ENCODE data around the gene CRYGS.
"Not testable (repeated sequence)": the region's sequence is repeated elsewhere in the genome, so short reads cannot be mapped to it uniquely, and the experiment has no call there.

Gene CRYGS

DNA sequence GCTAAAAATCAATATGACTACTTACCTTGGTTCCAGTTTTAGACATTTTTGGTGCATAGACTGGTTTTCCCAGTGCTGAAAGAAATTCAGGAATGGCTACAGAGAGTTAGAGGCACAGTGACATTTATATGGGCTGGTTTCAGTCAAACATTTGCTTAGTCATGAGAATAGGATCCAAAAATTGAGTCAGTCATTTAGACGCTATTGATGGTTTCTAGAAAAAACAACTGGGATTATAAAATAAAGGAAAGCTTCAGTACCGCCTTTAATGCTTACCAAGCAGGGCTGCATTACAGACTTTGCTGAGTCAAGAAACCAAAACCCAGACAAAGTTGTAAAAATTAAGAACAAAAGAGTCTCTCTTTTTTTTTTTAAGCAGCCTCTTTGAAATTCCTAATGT, at the start of gene CRYGS:
CRYGS (minus strand) TSS at position 100 of the 400 bp plus-strand sequence; CDS start at position 46, 54 bp downstream.
- DNase-seq (ENCODE audit: low spot score) = no peak

DNA sequence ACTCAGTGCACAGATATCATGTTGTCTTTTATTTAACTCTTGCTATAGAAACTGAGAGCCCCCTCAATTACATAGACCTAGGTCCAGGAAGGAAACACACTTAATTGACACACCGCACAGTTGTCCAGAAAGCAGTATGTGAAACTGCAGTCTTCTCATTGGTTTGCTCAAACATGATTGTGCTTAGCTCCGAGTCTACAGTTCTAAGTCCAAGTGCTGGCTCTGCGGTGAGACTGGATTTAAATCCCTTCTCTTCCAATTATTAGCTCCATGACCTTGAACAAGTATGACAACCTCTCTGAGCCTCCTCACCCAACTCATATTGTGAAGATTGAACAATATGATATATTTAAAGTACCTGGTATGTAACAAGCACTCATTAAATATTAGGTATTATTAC, 49.7 kb upstream of the CRYGS start:
- DNase-seq (ENCODE audit: low spot score) = no peak

DNA sequence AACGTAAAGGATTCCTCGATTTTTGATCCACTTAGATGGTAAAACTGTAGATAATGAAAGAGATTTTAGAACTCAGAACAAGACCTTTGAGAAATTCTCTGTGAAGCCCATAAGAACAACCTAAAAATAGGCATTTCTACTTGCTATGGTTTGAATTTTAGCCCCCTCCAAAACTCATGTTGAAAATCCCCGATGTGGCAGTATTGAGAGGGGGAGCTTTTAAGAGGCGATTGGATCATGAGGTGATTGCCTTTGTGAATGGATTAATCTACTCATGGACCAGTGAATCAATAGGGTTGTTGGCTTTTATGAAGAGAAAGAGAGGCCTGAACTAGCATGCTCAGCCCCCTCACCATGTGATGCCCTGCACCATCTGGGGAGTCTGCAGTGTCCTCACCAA, 48.5 kb upstream of the CRYGS start:
- no peak for DNase-seq (ENCODE audit: low spot score)

GRCh38 chr3:186590580-186591295, 46.6 kb upstream of the CRYGS start:
- DNase-seq (ENCODE audit: low spot score) = no peak

GRCh38 chr3:186589856-186590579, 45.8 kb upstream of the CRYGS start:
- DNase-seq (ENCODE audit: low spot score) = no peak

DNA sequence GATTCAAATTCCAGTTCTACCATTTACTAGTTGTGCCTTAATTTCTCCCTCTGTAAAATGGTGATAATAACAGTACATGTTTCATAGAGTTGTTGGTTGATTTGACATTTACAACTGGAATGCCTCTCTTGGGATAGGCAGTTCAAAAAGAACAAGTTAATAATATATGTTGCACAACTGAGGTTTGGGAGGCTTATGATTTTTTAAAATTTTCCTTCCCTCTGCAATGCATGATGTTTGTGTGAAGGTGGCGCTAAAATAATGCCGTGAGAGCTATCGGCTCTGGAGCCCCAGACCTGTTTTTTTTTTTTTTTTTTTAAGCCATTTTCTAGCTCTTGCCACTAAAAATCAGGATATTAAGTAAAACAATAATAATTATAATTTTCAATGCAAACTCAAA, 44.9 kb upstream of the CRYGS start:
- DNase-seq (ENCODE audit: low spot score) = no peak

- DNase-seq (ENCODE audit: low spot score) = no peak
Measured at GRCh38 chr3:186588632-186589031, 44.5 kb upstream of the CRYGS start.

- DNase-seq (ENCODE audit: low spot score) = no peak
Measured at GRCh38 chr3:186587183-186587582, 43.0 kb upstream of the CRYGS start.

- not testable (repeated sequence) for DNase-seq (ENCODE audit: low spot score)
Measured at GRCh38 chr3:186586245-186586644, 42.1 kb upstream of the CRYGS start.

- DNase-seq (ENCODE audit: low spot score) = no peak
Measured at GRCh38 chr3:186583831-186584230, 39.7 kb upstream of the CRYGS start.

GRCh38 chr3:186582541-186582940, 38.4 kb upstream of the CRYGS start:
- DNase-seq (ENCODE audit: low spot score) = no peak

DNA sequence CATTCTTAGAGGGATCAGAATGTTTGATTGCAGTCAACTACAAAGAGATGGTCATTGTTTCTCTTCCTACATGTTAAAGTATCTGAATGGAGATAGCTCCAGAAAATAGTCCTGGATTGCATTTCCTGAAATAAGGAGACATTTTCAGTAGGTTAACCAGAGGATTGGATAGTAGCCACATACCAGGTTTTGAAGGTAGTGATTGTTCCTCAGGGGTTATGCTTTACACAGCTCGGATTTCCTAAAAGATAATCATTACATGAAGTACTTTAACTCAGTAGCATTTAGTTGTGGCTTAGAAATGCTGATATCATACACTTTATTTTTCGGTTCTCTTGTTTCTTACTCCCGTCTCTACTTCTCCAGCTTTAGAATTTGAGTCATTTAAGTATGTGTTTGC, 36.6 kb upstream of the CRYGS start:
- DNase-seq (ENCODE audit: low spot score) = no peak

DNA sequence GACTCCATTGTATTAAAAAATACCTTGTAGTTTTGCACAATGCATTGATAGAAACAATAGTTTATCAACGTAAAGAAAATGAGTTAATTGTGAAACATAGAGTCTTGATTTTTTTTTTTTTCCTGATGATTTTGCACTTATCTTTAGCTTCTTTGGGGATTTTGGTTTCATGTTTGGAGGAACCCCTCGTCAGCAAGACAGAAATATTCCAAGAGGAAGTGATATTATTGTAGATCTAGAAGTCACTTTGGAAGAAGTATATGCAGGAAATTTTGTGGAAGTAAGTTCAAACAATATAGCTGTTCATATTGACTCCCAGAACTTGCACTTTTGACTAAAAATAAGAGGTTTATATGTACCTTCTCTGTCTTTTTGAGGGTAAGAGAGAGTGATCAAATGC, 33.3 kb upstream of the CRYGS start:
- DNase-seq (ENCODE audit: low spot score) = no peak

DNA sequence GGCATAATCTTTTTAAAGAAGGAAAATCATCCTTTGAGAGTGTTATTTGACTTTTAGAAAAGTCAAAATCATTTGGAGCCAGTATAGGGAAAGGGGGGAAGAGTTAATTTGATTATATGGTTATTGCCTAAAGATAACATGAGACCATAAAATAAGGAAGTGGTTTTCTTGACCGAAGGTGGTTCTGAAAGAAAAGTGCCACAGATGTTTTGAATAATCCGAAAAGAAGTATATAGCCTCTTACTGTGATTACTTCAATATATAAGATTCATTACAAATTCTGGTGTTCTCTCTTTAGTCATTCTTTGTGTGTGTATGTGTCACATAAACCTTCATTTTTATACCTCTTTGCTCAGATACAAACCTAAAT, 27.4 kb upstream of the CRYGS start:
- no peak for DNase-seq (ENCODE audit: low spot score)

DNA sequence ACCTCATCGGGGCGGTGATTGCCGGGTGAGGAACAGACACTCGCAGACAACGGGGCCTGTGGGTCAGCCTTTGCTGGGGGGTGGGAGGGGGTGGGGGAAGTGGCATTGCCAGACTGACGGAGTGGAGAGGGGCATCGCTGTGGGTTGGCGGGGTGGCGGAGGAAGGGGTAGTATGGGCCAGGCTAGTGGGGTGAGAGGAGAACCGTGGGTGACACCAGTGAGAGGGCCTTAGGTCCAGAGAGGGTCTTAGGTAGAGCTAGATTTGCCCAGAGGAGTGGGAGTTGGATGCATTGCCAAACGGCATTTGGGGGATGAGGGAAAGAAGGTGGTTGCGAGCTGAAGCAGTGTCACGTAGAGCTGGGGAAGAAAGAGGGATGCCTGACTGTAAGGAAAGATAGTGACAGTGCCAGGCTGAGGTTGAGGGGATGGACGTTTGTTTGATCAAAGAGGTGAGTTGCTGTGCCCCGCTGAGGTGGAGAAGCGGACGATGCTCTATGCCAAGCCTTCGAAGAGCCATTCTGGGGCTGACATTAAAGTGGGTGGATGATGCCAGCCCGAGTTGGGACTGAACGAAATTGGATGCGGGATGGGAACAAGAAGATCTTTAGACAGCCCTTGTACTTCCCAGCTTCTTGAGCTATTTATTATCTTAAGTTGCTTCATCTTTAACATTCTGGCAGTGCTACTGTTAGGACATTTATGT, 26.9 kb upstream of the CRYGS start:
- DNase-seq (ENCODE audit: low spot score) = no peak

GRCh38 chr3:186570096-186570940, 26.1 kb upstream of the CRYGS start, which contains the start of gene DNAJB11:
Gene DNAJB11 (plus strand): TSS chr3:186570720. CDS start chr3:186570898, 178 bp downstream.
- DNase-seq (ENCODE audit: low spot score) = peak; percentile 98

GRCh38 chr3:186569779-186570095, 25.6 kb upstream of the CRYGS start:
- no peak for DNase-seq (ENCODE audit: low spot score)

DNA sequence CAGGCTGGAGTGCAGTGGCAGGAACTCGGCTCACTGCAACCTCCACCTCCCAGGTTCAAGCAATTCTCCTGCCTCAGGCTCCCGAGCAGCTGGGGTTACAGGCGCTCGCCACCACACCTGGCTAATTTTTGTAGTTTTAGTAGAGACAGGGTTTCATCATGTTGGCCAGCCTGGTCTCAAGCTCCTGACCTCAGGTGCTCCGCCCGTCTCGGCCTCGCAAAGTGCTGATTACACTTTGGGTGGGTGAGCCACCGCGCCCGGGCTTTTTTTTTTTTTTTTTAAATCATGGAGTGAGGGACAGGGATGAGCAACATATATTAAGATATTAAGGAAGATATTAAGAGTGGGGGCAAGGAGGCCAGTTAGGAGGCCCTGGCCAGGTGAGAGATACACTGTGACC, 25.2 kb upstream of the CRYGS start:
- DNase-seq (ENCODE audit: low spot score) = not testable (repeated sequence)

DNA sequence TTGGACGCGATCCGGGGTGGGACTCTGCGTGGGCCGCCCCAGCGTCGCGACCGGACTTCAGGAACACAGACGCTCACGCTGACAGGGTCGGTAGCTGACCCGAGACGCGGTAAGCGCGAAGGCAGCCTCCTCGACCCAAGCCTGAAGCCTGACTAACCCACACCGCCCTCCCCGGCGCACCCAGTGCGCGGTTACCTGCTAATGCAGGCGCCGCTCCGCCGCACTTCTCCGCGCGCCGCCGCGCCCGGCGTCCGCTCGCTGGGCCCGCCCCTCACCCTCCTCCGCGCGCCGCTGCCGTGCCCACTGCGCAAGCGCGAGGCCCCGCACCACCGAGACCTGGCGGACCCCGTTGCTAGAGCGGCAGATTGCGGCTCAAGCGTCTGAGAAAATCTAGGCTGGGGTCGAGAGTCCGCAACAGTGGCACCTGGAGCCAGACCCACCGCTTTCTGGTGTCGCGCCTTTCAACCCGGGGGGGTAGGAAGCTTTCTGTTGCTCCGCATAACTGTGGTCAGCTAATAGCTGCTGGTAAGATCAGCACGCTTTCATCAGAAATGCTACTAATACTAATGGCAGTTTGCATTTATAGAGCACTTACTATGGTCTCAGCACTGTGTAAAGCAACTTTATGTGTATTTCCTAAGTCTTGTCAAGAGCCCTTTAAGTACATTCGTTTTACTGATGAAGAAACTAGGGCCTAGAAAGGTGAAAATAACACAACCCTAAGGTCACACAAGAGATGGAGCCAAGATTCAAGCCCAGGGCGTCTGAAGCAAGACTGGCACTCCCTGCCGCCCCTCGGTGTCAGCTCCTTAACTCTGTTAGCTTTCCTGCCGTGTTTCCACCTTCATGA, 23.1 kb upstream of the CRYGS start, which contains the start of gene TBCCD1:
TBCCD1 (minus strand) TSS at position 268 of the 850 bp plus-strand sequence. CDS start 3,010 bp downstream, outside the sequence.
- peak; percentile 88 for DNase-seq (ENCODE audit: low spot score)

DNA sequence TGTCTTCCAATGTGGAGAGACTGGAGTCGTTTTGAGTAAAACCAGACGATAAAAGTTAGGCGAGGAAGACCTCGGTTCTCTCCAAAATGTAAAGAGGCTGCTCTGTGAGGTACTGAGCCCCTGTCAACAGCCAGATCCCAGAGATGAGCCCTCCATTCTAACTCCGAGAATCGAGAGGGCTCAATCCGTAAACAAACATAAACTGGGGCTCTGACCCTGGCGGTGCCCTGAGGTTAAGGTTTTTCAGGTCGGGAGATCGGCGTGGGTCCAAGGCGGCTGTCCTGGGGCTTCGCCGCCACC, 22.5 kb upstream of the CRYGS start:
- peak; percentile 23 for DNase-seq (ENCODE audit: low spot score)

- no peak for DNase-seq (ENCODE audit: low spot score)
Measured at GRCh38 chr3:186564586-186564985, 20.4 kb upstream of the CRYGS start.

Measured in HuH-7 (cell line).